ENCODE measurements around the gene C1R.
A peak's percentile ranks its signal among the peaks of the same experiment; 100 is the strongest.

The C1R gene

DNA sequence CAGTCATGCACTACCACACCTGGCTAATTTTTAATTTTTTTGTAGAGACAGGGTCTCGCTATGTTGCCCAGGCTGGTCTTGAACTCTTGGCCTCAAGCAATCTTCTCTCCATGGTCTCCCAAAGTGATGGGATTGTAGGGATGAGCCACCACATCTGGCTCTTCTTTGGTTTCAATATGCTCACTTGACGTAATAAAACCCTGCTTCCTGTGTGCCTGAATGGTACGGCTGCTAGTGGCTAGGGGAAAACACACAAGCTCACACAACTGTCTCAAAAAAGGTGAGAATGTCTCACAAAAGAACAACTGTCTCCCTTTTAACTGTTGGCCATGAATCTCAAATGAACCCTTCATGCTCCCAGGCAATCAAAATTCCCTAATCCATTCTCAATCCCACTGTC, 16.7 kb downstream of the C1R start:
- Mint-ChIP-seq H3K4me3 (no peak overlapping the region), H3K27me3 (ENCODE audit: low read depth) (peaks cover 36% of the 10 kb centered on the region), H3K36me3 (ENCODE audit: low read depth) (no peaks in the 10 kb centered on the region), H3K27ac (peak overlapping the region; percentile 71), H3K4me1 (ENCODE audit: low read depth) (peaks cover 7% of the 10 kb centered on the region), H3K9me3 (no peaks in the 10 kb centered on the region)

DNA sequence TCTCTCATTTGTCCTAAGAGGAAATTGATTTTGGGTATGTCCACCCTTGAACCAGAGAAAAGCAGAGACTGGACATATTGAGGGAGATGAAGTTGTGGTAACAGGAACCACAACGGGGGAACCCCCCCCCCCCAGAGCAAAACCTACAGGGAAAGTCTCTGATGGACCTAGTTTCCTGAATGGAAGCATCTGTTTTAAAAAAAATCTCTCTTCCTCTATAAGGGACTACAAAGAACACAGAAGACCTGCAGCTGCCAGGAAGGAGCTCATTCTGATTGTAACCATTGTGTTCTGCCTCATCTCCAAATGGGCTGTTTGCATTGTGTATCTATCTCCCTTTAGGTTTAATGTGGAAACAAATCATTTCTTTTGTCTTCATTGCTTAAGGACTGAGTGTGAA, 18.3 kb downstream of the C1R start:
- no peaks in the 10 kb centered on the region for H3K9me3 Mint-ChIP-seq
- H3K4me3 Mint-ChIP-seq: no peak overlapping the region
- no peaks in the 10 kb centered on the region for H3K36me3 Mint-ChIP-seq (ENCODE audit: low read depth)
- H3K27me3 Mint-ChIP-seq (ENCODE audit: low read depth): peaks cover 39% of the 10 kb centered on the region
- H3K4me1 Mint-ChIP-seq (ENCODE audit: low read depth): peaks cover 7% of the 10 kb centered on the region
- H3K27ac Mint-ChIP-seq: no peak overlapping the region

DNA sequence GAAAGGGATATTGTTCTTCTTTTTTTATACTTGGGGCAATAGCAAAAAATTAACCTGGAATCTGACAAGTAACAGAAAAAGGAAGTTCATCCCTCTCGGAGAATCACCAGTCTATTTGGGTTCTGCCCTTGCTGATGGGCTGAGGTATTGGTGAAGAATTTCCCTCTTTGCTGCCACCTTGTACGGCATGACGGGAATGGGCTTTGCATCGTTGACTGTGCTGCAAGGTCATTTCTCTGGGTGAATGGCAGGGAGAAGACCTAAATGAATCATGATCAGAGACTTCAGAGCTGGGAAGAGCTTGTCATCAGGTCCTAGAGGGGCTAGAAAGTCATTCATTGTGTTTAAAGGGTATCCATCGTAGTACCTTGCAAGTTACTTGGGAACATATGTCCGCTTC, 19.7 kb downstream of the C1R start:
- Mint-ChIP-seq H3K4me3 (no peak overlapping the region), H3K36me3 (ENCODE audit: low read depth) (no peaks in the 10 kb centered on the region), H3K4me1 (ENCODE audit: low read depth) (peaks cover 7% of the 10 kb centered on the region), H3K27ac (no peak overlapping the region), H3K9me3 (no peaks in the 10 kb centered on the region), H3K27me3 (ENCODE audit: low read depth) (peaks cover 40% of the 10 kb centered on the region)

DNA sequence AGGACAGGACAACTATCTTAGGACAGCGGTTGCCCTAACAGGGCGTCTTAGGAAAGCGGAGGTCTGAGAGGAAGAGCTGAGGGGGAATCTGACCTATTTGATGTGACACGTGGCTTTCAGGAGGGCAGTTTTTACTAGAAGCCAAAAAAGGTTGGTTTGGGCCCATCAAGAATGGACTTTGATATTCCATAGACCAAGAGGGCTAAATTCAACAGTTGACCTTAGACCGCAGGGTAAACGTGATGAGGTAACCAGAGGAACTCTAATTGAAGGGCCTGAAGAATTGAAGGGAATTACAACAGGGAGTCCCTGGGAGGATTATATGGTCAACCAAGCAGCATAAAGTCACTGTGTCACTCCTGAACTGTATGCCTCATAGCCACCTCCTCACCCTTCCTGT, 20.2 kb downstream of the C1R start:
- no peaks in the 10 kb centered on the region for H3K9me3 Mint-ChIP-seq
- H3K27ac Mint-ChIP-seq: no peak overlapping the region
- H3K4me3 Mint-ChIP-seq: no peak overlapping the region
- H3K4me1 Mint-ChIP-seq (ENCODE audit: low read depth): peaks cover 7% of the 10 kb centered on the region
- H3K27me3 Mint-ChIP-seq (ENCODE audit: low read depth): peaks cover 43% of the 10 kb centered on the region
- no peaks in the 10 kb centered on the region for H3K36me3 Mint-ChIP-seq (ENCODE audit: low read depth)

DNA sequence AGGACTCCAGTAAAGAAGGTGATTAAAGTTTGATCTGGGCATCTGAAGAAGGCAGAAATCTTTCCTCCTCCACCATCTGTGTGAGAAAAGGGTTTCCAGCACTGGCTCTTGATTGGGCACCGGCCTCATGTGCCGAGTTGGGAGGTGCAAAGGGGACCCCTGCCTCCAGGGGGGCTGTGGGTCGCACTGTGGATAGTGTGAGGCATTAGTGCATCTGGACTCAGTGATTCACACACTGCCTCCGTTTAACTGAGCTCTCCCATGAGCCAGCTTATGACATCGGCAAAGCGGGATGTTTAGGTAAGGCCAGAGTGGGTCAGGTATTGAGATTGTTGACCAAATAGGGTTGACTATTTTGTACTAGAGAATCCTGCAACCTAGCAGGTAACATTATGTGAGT, 22.9 kb downstream of the C1R start:
- H3K4me1 Mint-ChIP-seq (ENCODE audit: low read depth): peaks cover 2% of the 10 kb centered on the region
- H3K9me3 Mint-ChIP-seq: no peaks in the 10 kb centered on the region
- H3K4me3 Mint-ChIP-seq: no peak overlapping the region
- no peaks in the 10 kb centered on the region for H3K36me3 Mint-ChIP-seq (ENCODE audit: low read depth)
- peaks cover 46% of the 10 kb centered on the region for H3K27me3 Mint-ChIP-seq (ENCODE audit: low read depth)
- H3K27ac Mint-ChIP-seq: no peak overlapping the region

DNA sequence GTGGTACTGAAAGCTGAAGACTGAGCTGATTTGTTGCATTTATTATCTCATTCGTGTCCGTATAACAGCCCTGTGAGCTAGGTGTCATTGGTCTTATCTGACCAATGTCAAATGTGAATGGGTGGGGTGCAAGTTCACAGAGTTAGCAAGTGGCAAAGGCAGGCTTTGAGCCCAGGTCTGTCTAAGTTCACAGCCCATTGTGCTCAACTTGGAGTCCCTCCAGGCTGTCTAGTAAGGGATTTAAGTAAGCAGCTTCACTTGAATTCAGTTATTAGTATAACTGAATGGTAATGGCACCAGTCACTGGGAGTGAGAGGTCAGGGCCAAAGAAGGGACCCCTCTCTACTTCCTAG, 23.3 kb downstream of the C1R start:
- Mint-ChIP-seq H3K4me1 (ENCODE audit: low read depth) (peaks cover 2% of the 10 kb centered on the region), H3K27me3 (ENCODE audit: low read depth) (peaks cover 47% of the 10 kb centered on the region), H3K9me3 (no peaks in the 10 kb centered on the region), H3K36me3 (ENCODE audit: low read depth) (no peaks in the 10 kb centered on the region), H3K4me3 (no peak overlapping the region), H3K27ac (no peak overlapping the region)

DNA sequence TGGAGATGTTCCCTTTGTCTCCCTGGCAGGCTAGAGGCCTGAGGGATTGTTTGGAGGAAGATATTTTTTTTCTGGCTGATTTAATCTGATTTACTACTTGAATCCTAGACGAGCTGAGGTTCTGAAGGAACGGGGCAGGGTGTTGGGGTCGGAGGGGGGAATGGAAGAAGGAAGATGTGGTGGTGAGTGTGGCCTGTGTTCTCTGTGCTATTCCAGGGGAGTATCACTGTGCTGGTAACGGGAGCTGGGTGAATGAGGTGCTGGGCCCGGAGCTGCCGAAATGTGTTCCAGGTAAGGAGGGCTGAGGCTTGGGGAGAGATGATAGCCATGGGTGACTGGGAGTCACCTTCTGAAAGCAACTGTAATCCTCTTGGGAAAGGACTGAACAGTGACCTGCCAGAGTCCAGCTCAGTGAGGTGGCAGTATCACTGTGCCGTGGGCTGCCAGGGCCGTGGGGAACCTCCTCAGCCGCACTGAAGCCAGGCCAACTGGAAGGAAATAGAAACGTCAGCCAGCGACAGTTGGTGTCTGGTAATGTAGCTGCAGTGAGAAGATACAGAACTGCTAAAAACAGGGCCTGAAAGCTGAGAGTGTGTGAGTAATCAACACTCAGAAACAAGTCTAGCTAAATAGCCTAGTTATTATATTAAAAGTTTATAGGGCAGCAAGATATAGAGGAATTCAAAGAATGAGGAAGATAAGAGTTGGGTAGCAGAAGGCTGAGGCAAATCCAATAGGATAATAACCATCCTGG, 23.8 kb downstream of the C1R start:
- Mint-ChIP-seq H3K27ac (no peak overlapping the region), H3K4me1 (ENCODE audit: low read depth) (no peaks in the 10 kb centered on the region), H3K9me3 (no peaks in the 10 kb centered on the region), H3K27me3 (ENCODE audit: low read depth) (peaks cover 45% of the 10 kb centered on the region), H3K4me3 (no peak overlapping the region), H3K36me3 (ENCODE audit: low read depth) (no peaks in the 10 kb centered on the region)

DNA sequence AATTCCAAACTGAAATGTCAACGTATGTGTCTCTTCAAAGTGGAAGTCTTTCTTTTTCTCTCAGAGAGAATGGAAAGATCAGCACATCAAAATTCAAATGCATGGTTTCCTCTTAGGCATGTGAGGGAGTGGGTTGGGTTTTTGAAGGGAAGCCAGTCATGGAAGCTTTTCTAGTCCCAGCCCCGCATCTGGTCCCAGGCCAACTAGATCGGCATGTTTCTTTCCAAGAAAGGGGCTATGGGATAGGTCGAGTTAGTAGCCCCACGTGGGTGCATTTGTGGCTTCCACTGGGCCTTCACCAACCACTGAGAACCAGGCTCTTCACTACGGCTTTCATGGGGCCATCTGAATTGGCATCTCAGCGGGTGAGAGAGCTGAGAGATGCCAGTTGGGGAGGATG, 25.1 kb downstream of the C1R start:
- H3K4me1 Mint-ChIP-seq (ENCODE audit: low read depth): no peaks in the 10 kb centered on the region
- H3K27ac Mint-ChIP-seq: no peak overlapping the region
- H3K27me3 Mint-ChIP-seq (ENCODE audit: low read depth): peaks cover 36% of the 10 kb centered on the region
- H3K9me3 Mint-ChIP-seq: no peaks in the 10 kb centered on the region
- H3K4me3 Mint-ChIP-seq: no peak overlapping the region
- no peaks in the 10 kb centered on the region for H3K36me3 Mint-ChIP-seq (ENCODE audit: low read depth)

DNA sequence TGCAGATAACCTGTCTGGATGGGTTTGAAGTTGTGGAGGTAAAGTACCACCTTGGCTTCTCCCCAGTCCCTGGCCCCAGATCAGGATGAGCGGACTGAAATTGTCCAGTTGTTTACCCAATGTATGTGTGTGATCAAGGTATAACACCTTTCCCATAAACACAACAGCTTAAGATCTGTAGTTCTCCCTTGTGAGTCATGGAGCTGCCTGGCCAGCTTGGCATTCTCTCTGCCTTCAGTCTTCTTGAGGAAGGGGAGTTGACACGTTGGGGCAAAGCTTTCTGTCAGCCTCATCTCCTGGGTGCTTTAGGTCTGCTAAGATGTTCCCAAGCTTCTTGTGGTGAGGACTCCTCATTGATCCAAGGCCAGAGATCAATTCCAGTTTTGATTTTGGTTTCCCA, 25.6 kb downstream of the C1R start:
- Mint-ChIP-seq H3K9me3 (no peaks in the 10 kb centered on the region), H3K27me3 (ENCODE audit: low read depth) (peaks cover 31% of the 10 kb centered on the region), H3K4me1 (ENCODE audit: low read depth) (no peaks in the 10 kb centered on the region), H3K36me3 (ENCODE audit: low read depth) (no peaks in the 10 kb centered on the region), H3K27ac (no peak overlapping the region), H3K4me3 (no peak overlapping the region)

DNA sequence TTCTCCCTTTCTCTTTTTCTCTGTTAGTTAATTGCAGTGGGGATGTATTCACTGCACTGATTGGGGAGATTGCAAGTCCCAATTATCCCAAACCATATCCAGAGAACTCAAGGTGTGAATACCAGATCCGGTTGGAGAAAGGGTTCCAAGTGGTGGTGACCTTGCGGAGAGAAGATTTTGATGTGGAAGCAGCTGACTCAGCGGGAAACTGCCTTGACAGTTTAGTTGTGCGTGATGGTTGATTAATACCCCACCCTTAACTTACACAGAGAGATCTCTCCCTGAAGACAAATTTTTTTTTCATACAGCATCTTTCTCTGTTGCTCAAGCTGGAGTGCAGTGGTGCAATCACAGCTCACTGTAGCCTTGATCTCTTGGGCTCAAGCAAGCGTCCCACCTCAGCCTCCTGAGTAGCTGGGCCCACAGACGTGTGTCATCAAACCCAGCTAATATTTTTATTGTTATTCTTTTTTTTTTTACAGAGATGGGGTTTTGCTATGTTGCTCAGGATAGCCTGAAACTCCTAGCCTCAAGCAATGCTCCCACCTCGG, 27.1 kb downstream of the C1R start:
- Mint-ChIP-seq H3K9me3 (no peaks in the 10 kb centered on the region), H3K27me3 (ENCODE audit: low read depth) (peaks cover 26% of the 10 kb centered on the region)

DNA sequence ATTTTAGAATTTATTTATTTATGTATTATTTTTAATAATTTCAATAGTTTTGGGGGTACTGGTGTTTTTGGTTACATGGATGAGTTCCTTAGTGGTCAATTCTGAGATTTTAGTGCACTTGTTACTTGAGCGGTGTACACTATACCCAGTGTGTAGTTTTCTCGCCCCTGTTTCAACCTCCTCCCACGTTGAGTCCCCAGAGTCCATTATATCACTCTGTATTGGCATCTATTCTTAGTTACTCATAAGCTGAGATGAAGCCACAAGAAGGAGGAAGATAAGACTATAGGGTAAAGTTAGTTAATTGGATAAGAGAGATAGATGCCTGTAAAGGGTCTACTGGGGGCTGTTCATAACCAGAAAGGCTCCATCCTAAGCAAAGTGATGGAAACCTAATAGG, 27.7 kb downstream of the C1R start:
- H3K27me3 Mint-ChIP-seq (ENCODE audit: low read depth): peaks cover 30% of the 10 kb centered on the region
- H3K36me3 Mint-ChIP-seq (ENCODE audit: low read depth): no peaks in the 10 kb centered on the region
- H3K9me3 Mint-ChIP-seq: no peaks in the 10 kb centered on the region
- no peaks in the 10 kb centered on the region for H3K4me1 Mint-ChIP-seq (ENCODE audit: low read depth)
- no peak overlapping the region for H3K27ac Mint-ChIP-seq
- H3K4me3 Mint-ChIP-seq: no peak overlapping the region

More for the DNA sequence above, 27.1 kb downstream of the C1R start:
- H3K4me1 Mint-ChIP-seq (ENCODE audit: low read depth): no peaks in the 10 kb centered on the region
- no peak overlapping the region for H3K27ac Mint-ChIP-seq
- H3K36me3 Mint-ChIP-seq (ENCODE audit: low read depth): no peaks in the 10 kb centered on the region
- H3K4me3 Mint-ChIP-seq: no peak overlapping the region

DNA sequence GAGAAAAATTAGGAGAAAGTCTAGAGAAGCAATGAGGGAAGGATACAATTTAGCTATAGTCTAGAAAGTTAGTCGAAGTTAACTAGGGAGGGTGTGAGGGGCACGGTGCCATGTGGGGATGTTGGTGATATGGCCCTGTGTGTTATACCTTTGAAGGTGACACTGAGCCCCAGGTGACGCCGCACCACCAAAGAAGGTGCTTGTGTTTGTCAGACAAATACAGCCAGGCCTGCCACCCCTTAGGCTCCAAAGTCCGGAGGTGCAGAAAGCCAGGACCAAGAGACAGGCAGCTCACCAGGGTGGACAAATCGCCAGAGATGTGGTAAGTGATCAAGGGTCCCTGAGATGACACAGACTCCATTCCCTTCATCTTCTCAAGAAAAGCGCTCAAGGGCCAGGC, 30.6 kb downstream of the C1R start:
- peaks cover 23% of the 10 kb centered on the region for H3K27me3 Mint-ChIP-seq (ENCODE audit: low read depth)
- no peak overlapping the region for H3K27ac Mint-ChIP-seq
- H3K4me1 Mint-ChIP-seq (ENCODE audit: low read depth): no peaks in the 10 kb centered on the region
- H3K4me3 Mint-ChIP-seq: no peak overlapping the region
- no peaks in the 10 kb centered on the region for H3K36me3 Mint-ChIP-seq (ENCODE audit: low read depth)
- no peaks in the 10 kb centered on the region for H3K9me3 Mint-ChIP-seq

DNA sequence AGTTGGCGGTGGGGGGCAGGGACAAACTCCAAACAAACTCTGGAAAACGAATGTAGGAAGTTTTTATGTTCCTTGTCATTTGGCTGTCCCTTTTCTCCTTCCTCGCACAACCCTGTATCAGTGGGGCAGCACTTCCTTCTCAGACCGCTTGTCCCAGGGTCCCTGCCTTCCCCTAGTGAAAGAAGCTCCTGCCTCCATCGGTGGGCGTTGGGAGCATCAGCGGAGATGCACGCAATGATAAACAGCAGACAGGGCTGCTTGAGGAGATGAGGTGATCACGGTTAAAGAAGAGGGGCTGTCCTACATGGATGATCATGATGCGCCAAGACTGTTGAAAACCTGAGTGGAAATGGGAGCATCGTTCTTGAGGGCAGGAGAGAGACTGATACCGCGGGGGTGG, 31.1 kb downstream of the C1R start:
- H3K9me3 Mint-ChIP-seq: no peaks in the 10 kb centered on the region
- H3K4me3 Mint-ChIP-seq: no peak overlapping the region
- H3K27me3 Mint-ChIP-seq (ENCODE audit: low read depth): peaks cover 20% of the 10 kb centered on the region
- H3K4me1 Mint-ChIP-seq (ENCODE audit: low read depth): no peaks in the 10 kb centered on the region
- H3K36me3 Mint-ChIP-seq (ENCODE audit: low read depth): no peaks in the 10 kb centered on the region
- no peak overlapping the region for H3K27ac Mint-ChIP-seq

DNA sequence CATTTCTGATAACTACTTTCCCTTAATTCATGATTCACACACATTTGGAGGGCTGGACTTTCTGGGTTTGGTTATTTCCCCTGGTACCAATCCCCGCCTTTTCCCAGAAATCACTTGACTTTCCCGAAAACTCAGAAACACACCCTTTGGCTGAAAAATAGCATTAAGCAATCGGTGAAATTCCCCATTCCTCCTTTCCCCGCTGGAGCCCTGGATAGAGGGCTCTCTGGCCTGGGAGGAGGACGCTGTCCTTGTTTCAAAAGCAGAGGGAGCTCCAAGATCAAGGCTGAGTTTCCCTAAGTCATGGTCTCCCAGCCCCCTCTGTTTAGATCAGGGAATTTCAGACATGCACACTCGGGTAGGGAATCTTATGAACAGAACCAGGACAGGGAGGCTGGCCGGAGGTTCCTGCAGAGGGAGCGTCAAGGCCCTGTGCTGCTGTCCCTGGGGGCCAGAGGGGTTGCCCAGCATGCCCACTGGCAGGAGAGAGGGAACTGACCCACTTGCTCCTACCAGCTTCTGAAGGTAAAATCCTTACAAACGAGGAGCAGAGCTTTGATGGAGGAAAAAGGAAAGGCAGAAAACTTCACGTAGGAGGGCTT, 31.8 kb downstream of the C1R start, which contains the start of gene C1S:
TSS of gene C1S (plus strand) at position 366 of the 602 bp plus-strand sequence. CDS start 1,195 bp downstream, outside the sequence.
- H3K4me1 Mint-ChIP-seq (ENCODE audit: low read depth): no peaks in the 10 kb centered on the region
- H3K27me3 Mint-ChIP-seq (ENCODE audit: low read depth): peaks cover 16% of the 10 kb centered on the region
- no peaks in the 10 kb centered on the region for H3K36me3 Mint-ChIP-seq (ENCODE audit: low read depth)
- H3K4me3 Mint-ChIP-seq: no peak within 1 kb of the TSS
- no peaks in the 10 kb centered on the region for H3K9me3 Mint-ChIP-seq
- H3K27ac Mint-ChIP-seq: no peak within 1 kb of the TSS

DNA sequence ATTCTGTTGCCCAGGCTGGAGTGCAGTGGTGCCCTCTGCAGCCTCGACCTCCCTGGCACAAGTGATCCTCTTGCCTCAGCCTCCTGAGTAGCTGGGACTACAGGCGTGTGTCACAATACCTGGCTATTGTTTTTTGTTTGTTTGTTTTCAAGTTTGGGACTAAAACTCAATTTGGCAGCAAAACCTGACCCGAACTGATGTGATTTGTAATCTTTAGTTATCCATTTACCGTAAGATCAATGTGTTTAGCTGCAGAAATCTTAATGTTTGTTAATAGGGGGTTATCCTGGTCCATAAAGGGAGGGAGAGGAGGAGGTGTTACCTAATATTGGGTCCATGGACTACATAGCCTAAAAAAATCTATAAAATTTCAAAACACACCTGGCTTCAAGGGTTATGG, 32.5 kb downstream of the C1R start:
- H3K27ac Mint-ChIP-seq: no peak overlapping the region
- H3K36me3 Mint-ChIP-seq (ENCODE audit: low read depth): no peaks in the 10 kb centered on the region
- H3K9me3 Mint-ChIP-seq: no peaks in the 10 kb centered on the region
- no peaks in the 10 kb centered on the region for H3K4me1 Mint-ChIP-seq (ENCODE audit: low read depth)
- H3K27me3 Mint-ChIP-seq (ENCODE audit: low read depth): peaks cover 18% of the 10 kb centered on the region
- no peak overlapping the region for H3K4me3 Mint-ChIP-seq

Measured in T-helper 1 cell treated with Interleukin-12 subunit alpha and Interleukin-12 subunit beta and Interleukin-4 antibody, amounts not matched to agents 30 μg/mL and 1 μg/mL, for 36 hours (primary cell).